MM.1S (cell line): ENCODE results near the gene PDE6A.

ENCODE experiments used
- DNase-seq: peaks from one replicate; pipeline ENCODE4 v3.0.0-alpha.2; 2015
- H2AFZ ChIP-seq: fragments of 300-600 bp; sonication (generic); 2 replicates; pipeline ENCODE4 v1.6.0; 2016; ENCODE audit warnings: antibody characterized with exemption, low read length
- H3F3A ChIP-seq: fragments of 300-600 bp; sonication (generic); 2 replicates; pipeline ENCODE4 v1.6.1; 2016; ENCODE audit warnings: mild to moderate bottlenecking, antibody characterized with exemption, low read length, moderate library complexity, mixed read lengths; ENCODE audit not compliant: insufficient read depth
- H3K27ac ChIP-seq: fragments of 300-600 bp; sonication (generic); 2 replicates; pipeline ENCODE4 v1.5.1; 2016; ENCODE audit warnings: mild to moderate bottlenecking, low read length
- H3K27me3 ChIP-seq: fragments of 300-600 bp; sonication (generic); replicated peaks from 2 replicates; pipeline ENCODE4 v1.6.0; 2016; ENCODE audit warnings: low read length; ENCODE audit not compliant: insufficient read depth
- H3K36me3 ChIP-seq: fragments of 300-600 bp; sonication (generic); replicated peaks from 2 replicates; pipeline ENCODE4 v1.6.1; 2016; ENCODE audit warnings: mild to moderate bottlenecking, low read length, mixed read lengths; ENCODE audit not compliant: insufficient read depth
- H3K4me1 ChIP-seq: fragments of 300-600 bp; sonication (generic); 2 replicates; pipeline ENCODE4 v1.6.1; 2016; ENCODE audit warnings: low read length, mixed read lengths
- H3K4me2 ChIP-seq: fragments of 300-600 bp; sonication (generic); 2 replicates; pipeline ENCODE4 v1.6.0; 2016; ENCODE audit warnings: low read depth, low read length
- H3K4me3 ChIP-seq: fragments of 300-600 bp; sonication (generic); 2 replicates; pipeline ENCODE4 v1.5.1; 2016; ENCODE audit warnings: low read length, mixed read lengths
- H3K79me2 ChIP-seq: fragments of 300-600 bp; sonication (generic); 2 replicates; pipeline ENCODE4 v1.6.1; 2016; ENCODE audit warnings: mixed run types, low read length, mixed read lengths
- H3K9ac ChIP-seq: fragments of 300-600 bp; sonication (generic); 2 replicates; pipeline ENCODE4 v1.6.1; 2016; ENCODE audit warnings: low read length, mixed read lengths
- H3K9me2 ChIP-seq: fragments of 300-600 bp; sonication (generic); replicated peaks from 2 replicates; pipeline ENCODE4 v1.6.1; 2016; ENCODE audit warnings: mild to moderate bottlenecking, low read length, mixed read lengths; ENCODE audit not compliant: insufficient read depth
- H3K9me3 ChIP-seq: fragments of 300-600 bp; sonication (generic); replicated peaks from 2 replicates; pipeline ENCODE4 v1.6.1; 2016; ENCODE audit warnings: mild to moderate bottlenecking, low read length, mixed read lengths; ENCODE audit not compliant: insufficient read depth
- H4K20me1 ChIP-seq: fragments of 300-600 bp; sonication (generic); 2 replicates; pipeline ENCODE4 v1.6.1; 2016; ENCODE audit warnings: mild to moderate bottlenecking, low read length, moderate library complexity, mixed read lengths; ENCODE audit not compliant: insufficient read depth
- EZH2 ChIP-seq: fragments of 300-600 bp; sonication (generic); optimal IDR thresholded peaks from 2 replicates; pipeline ENCODE3; 2017; ENCODE audit warnings: low read depth, mild to moderate bottlenecking, antibody characterized with exemption, low read length, mixed read lengths
- EZH2phosphoT487 ChIP-seq: fragments of 300-600 bp; sonication (generic); IDR thresholded peaks from 2 replicates; pipeline ENCODE4 v1.6.1; 2018; ENCODE audit warnings: antibody characterized with exemption, low read length
- TF ChIP-seq, protein P1 (sequence below): fragments of 300-600 bp; sonication (generic); IDR thresholded peaks from 2 replicates; pipeline ENCODE4 v1.5.1; 2016; ENCODE audit warnings: antibody characterized with exemption, low read length, mixed read lengths

PDE6A gene

DNA sequence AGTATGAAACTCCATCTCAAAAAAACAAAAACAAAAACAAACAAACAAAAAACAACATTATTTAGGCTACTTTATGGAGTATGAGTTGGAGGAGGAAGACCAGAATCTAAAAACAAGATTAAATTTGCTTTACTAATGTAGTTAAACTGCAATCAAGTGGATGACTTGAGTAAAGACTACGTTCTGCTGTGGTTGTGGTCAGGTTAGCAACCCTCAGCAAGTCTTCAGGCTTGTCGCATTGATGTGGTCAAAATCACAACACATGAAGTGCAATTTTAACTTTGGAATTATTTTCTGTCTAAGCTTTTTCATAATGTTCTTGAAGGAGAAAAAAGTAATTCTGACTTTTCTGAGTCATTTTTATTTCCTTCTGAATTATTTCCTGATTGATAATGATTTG, 43.1 kb downstream of the PDE6A start:
- no peak overlapping the region for H3K9ac ChIP-seq
- no peak overlapping the region for H3K4me2 ChIP-seq

DNA sequence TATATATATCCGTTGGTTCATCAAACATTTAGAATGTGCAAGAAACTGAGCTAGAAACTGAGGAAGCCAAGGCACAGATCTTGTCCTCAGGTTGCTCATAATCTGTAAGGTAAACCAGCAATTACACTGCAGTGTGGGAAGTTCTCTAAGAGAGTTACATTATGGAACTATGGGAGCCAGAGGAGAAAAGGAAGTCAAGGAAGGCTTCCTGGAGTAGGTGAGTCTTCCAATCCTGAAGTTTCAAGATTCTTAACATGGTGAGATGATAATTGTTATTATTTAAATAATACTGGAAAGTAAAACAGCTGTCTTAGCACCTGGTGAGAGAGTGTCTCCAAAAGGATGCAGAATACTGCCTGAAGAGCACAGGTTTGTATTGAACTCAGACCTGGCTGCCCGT, 44.2 kb downstream of the PDE6A start:
- Histone ChIP-seq H3K4me3 (no peak overlapping the region), H3K4me2 (no peak overlapping the region), H3K9ac (no peak overlapping the region), H3K9me3 (no peaks in the 10 kb centered on the region), H3F3A (no peaks in the 10 kb centered on the region), H3K27me3 (no peaks in the 10 kb centered on the region), H2AFZ (no peak overlapping the region), H3K79me2 (no peaks in the 10 kb centered on the region), H3K27ac (no peak overlapping the region), H3K4me1 (no peaks in the 10 kb centered on the region), H3K36me3 (no peaks in the 10 kb centered on the region), H3K9me2 (no peaks in the 10 kb centered on the region), H4K20me1 (no peaks in the 10 kb centered on the region)
- TF ChIP-seq EZH2 (no peak), EZH2phosphoT487 (no peak)
- TF ChIP-seq, protein P1, sequence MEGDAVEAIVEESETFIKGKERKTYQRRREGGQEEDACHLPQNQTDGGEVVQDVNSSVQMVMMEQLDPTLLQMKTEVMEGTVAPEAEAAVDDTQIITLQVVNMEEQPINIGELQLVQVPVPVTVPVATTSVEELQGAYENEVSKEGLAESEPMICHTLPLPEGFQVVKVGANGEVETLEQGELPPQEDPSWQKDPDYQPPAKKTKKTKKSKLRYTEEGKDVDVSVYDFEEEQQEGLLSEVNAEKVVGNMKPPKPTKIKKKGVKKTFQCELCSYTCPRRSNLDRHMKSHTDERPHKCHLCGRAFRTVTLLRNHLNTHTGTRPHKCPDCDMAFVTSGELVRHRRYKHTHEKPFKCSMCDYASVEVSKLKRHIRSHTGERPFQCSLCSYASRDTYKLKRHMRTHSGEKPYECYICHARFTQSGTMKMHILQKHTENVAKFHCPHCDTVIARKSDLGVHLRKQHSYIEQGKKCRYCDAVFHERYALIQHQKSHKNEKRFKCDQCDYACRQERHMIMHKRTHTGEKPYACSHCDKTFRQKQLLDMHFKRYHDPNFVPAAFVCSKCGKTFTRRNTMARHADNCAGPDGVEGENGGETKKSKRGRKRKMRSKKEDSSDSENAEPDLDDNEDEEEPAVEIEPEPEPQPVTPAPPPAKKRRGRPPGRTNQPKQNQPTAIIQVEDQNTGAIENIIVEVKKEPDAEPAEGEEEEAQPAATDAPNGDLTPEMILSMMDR: no peak
- no peak for DNase-seq

More for the DNA sequence above, 43.1 kb downstream of the PDE6A start:
- Histone ChIP-seq H3F3A (no peaks in the 10 kb centered on the region), H3K4me1 (no peaks in the 10 kb centered on the region), H3K36me3 (no peaks in the 10 kb centered on the region), H3K27me3 (no peaks in the 10 kb centered on the region), H4K20me1 (no peaks in the 10 kb centered on the region), H3K9me2 (no peaks in the 10 kb centered on the region), H3K4me3 (no peak overlapping the region), H3K27ac (no peak overlapping the region), H2AFZ (no peak overlapping the region), H3K9me3 (no peaks in the 10 kb centered on the region), H3K79me2 (no peaks in the 10 kb centered on the region)
- TF ChIP-seq EZH2: no peak
- no peak for TF ChIP-seq EZH2phosphoT487
- TF ChIP-seq, protein P1: no peak
- DNase-seq: no peak

DNA sequence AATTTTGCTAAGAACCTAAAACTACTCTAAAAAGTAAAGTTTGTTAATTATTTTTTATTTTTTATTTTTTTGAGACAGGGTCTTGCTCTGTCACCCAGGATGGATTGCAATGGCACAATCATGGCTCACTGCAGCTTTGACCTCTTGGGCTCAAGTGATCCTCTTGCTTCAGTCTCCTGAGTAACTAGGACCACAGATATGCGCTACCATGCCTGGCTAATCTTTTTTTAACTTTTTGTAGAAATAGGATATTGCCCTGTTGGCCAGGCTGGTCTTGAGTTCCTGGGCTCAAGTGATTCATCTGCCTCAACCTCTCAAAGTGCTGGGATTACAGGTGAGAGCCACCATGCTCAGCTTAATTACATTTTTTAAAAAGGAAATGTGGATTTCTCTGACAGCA, 45.8 kb downstream of the PDE6A start:
- no peak overlapping the region for H3K4me2 ChIP-seq
- no peaks in the 10 kb centered on the region for H3K27me3 ChIP-seq
- no peak overlapping the region for H2AFZ ChIP-seq
- H3F3A ChIP-seq: no peaks in the 10 kb centered on the region
- H3K4me1 ChIP-seq: no peaks in the 10 kb centered on the region
- no peaks in the 10 kb centered on the region for H3K9me2 ChIP-seq
- no peak for TF ChIP-seq EZH2
- TF ChIP-seq, protein P1: no peak
- no peak for TF ChIP-seq EZH2phosphoT487
- no peak for DNase-seq
- no peaks in the 10 kb centered on the region for H3K79me2 ChIP-seq
- no peaks in the 10 kb centered on the region for H3K36me3 ChIP-seq
- no peak overlapping the region for H3K27ac ChIP-seq
- no peak overlapping the region for H3K4me3 ChIP-seq
- H4K20me1 ChIP-seq: no peaks in the 10 kb centered on the region
- H3K9ac ChIP-seq: no peak overlapping the region
- H3K9me3 ChIP-seq: no peaks in the 10 kb centered on the region
